Liver (tissue), 3 donors: ENCODE results near the gene ATP2B3.

ENCODE experiments used
- ATF3 ChIP-seq: IDR thresholded peaks from 2 replicates; pipeline ENCODE4 v1.6.1; 2016; ENCODE audit warnings: antibody characterized with exemption
- CTCF ChIP-seq: fragments of 150-350 bp; IDR thresholded peaks from 2 replicates; pipeline ENCODE4 v1.5.1; 2017; ENCODE audit warnings: improper control_type of control experiment, low read depth, low read length; ENCODE audit not compliant: missing input control
- EGR1 ChIP-seq, 2 donors: IDR thresholded peaks; 2 replicates each; pipeline ENCODE4 v1.6.1; 2016 to 2018; ENCODE audit warnings: antibody characterized with exemption in 2 of 2, low read depth in 2 of 2
- FOXA1 ChIP-seq: IDR thresholded peaks from 2 replicates; pipeline ENCODE4 v1.6.1; 2016; ENCODE audit warnings: antibody characterized with exemption
- GABPA ChIP-seq, 2 donors: IDR thresholded peaks in 1 of 2; conservative IDR thresholded peaks in 1 of 2; 2 replicates each; pipeline ENCODE4 v1.6.1; 2016; ENCODE audit warnings: antibody characterized with exemption in 2 of 2, mild to moderate bottlenecking in 1 of 2, moderate library complexity in 1 of 2
- HNF4A ChIP-seq, 2 donors: conservative IDR thresholded peaks; 2 replicates each; pipeline ENCODE4 v1.6.1; 2016; ENCODE audit warnings: antibody characterized with exemption in 2 of 2, mild to moderate bottlenecking in 2 of 2
- NR2F2 ChIP-seq: IDR thresholded peaks from 2 replicates; pipeline ENCODE4 v1.6.1; 2016; ENCODE audit warnings: antibody characterized with exemption
- REST ChIP-seq: IDR thresholded peaks from 2 replicates; pipeline ENCODE4 v1.6.1; 2016; ENCODE audit warnings: antibody characterized with exemption, mild to moderate bottlenecking
- TAF1 ChIP-seq: conservative IDR thresholded peaks from 2 replicates; pipeline ENCODE4 v1.6.1; 2016; ENCODE audit warnings: antibody characterized with exemption, mild to moderate bottlenecking
- ZBTB33 ChIP-seq: IDR thresholded peaks from 2 replicates; pipeline ENCODE4 v1.6.1; 2016; ENCODE audit warnings: antibody characterized with exemption
- donor health status: healthy.
- donor health status: healthy.

- TF ChIP-seq HNF4A (conservative IDR thresholded peaks at IDR 0.05): no peak
- TF ChIP-seq EGR1 (IDR thresholded peaks at IDR 0.05; ENCODE audit: low read depth in 2 of 2): no peak
- TF ChIP-seq CTCF: no peak
- TF ChIP-seq ATF3: no peak
- no peak for TF ChIP-seq GABPA (IDR thresholded peaks at IDR 0.05 in 1 of 2, conservative IDR thresholded peaks at IDR 0.05 in 1 of 2)
- TF ChIP-seq ZBTB33: no peak
- TF ChIP-seq NR2F2: no peak
- no peak for TF ChIP-seq REST
- TF ChIP-seq TAF1: no peak
- TF ChIP-seq FOXA1: no peak
Measured at GRCh38 chrX:153520287-153520917, 3.0 kb downstream of the ATP2B3 start.
